Stimulated activated CD4-positive, alpha-beta T cell treated with anti-CD3 and anti-CD28 coated beads, Interleukin-1b, Interleukin-23, amount 100 ng/mL, for 24 hours (primary cell): ENCODE results near the gene EGFR.
"Not testable (repeated sequence)": the region's sequence is repeated elsewhere in the genome, so short reads cannot be mapped to it uniquely, and the experiment has no call there.

Experiments used
- DNase-seq, 4 experiments: peaks; one replicate each; pipeline ENCODE4 v3.0.0-alpha.2; 2020; ENCODE audit warnings: low read depth in 4 of 4, low spot score in 1 of 4

The EGFR gene

GRCh38 chr7:55034776-55035175 is 16.0 kb downstream of the EGFR start:
- DNase-seq = no peak

- DNase-seq = not testable (repeated sequence)
These were observed 16.6 kb downstream of the EGFR start for GRCh38 chr7:55035410-55035809.

GRCh38 chr7:55036950-55037736 is 18.3 kb downstream of the EGFR start:
- no peak for DNase-seq

GRCh38 chr7:55043691-55044370 is 25.0 kb downstream of the EGFR start:
- no peak for DNase-seq

GRCh38 chr7:55044371-55044717 is 25.5 kb downstream of the EGFR start:
- no peak for DNase-seq

- no peak for DNase-seq
These were observed 26.0 kb downstream of the EGFR start for GRCh38 chr7:55044791-55045190.

GRCh38 chr7:55046582-55047342 is 27.9 kb downstream of the EGFR start:
- no peak for DNase-seq

- no peak for DNase-seq
These were observed 29.5 kb downstream of the EGFR start for GRCh38 chr7:55048221-55048859.

- no peak for DNase-seq
These were observed 31.5 kb downstream of the EGFR start for GRCh38 chr7:55050281-55050680.

GRCh38 chr7:55052081-55052480 is 33.3 kb downstream of the EGFR start:
- DNase-seq = no peak

GRCh38 chr7:55052741-55053427 is 34.1 kb downstream of the EGFR start:
- DNase-seq = no peak

GRCh38 chr7:55053651-55054571 is 35.1 kb downstream of the EGFR start:
- no peak for DNase-seq

- DNase-seq = no peak
These were observed 35.9 kb downstream of the EGFR start for GRCh38 chr7:55054758-55055157.

GRCh38 chr7:55055479-55055878 is 36.7 kb downstream of the EGFR start:
- DNase-seq = no peak

GRCh38 chr7:55056068-55056467 is 37.3 kb downstream of the EGFR start:
- no peak for DNase-seq

- no peak for DNase-seq
These were observed 38.0 kb downstream of the EGFR start for GRCh38 chr7:55056577-55057480.

GRCh38 chr7:55058314-55058713 is 39.5 kb downstream of the EGFR start:
- DNase-seq = no peak

GRCh38 chr7:55059021-55059420 is 40.2 kb downstream of the EGFR start:
- no peak for DNase-seq

GRCh38 chr7:55060085-55060484 is 41.3 kb downstream of the EGFR start:
- no peak for DNase-seq
